Progenitor cell of endocrine pancreas (in vitro differentiated cells): Measurements from ENCODE around the gene HSD17B11. TPM values are rescaled to one million over a fixed set of nuclear protein-coding genes. Genes with fewer than 3 reads are reported as not detected.

ENCODE experiments used
- DNase-seq: peaks from one replicate; pipeline ENCODE4 v3.0.0; 2021; ENCODE audit warnings: low spot score; ENCODE audit not compliant: unreplicated experiment
- H3K27ac Mint-ChIP-seq: 2 replicates; pipeline ENCODE4 v1.8.0; 2021; ENCODE audit warnings: mild to moderate bottlenecking, moderate library complexity, mixed read lengths
- H3K27me3 Mint-ChIP-seq: 2 replicates; pipeline ENCODE4 v1.8.0; 2021; ENCODE audit warnings: mixed read lengths
- H3K36me3 Mint-ChIP-seq: 2 replicates; pipeline ENCODE4 v1.8.0; 2022; ENCODE audit warnings: mixed read lengths; ENCODE audit not compliant: insufficient read depth
- H3K4me1 Mint-ChIP-seq: 2 replicates; pipeline ENCODE4 v1.8.0; 2021; ENCODE audit warnings: low read depth, mixed read lengths
- H3K4me3 Mint-ChIP-seq: 2 replicates; pipeline ENCODE4 v1.8.0; 2021; ENCODE audit warnings: low read depth, mild to moderate bottlenecking, moderate library complexity, mixed read lengths
- H3K9me3 Mint-ChIP-seq: 2 replicates; pipeline ENCODE4 v1.8.0; 2021; ENCODE audit warnings: low read depth, mixed read lengths
- CTCF ChIP-seq: fragments of 200-600 bp; sonication (generic); IDR thresholded peaks from one replicate; pipeline ENCODE4 v1.5.0; 2021; ENCODE audit warnings: antibody characterized with exemption, mild to moderate bottlenecking; ENCODE audit not compliant: unreplicated experiment
- long read RNA-seq: library from polyadenylated mRNA; unstranded; transcript quantifications from one replicate; pipeline ENCODE4 v2.0.0, GENCODE V29; 2020
- total RNA-seq: library from RNA; stranded (reverse); gene quantifications from 2 replicates; pipeline ENCODE4 v1.2.1, GENCODE V29; 2021

HSD17B11 gene
- 28.2 and 31.7 TPM in 2 replicates for total RNA-seq
- long read RNA-seq, transcript HSD17B11-201 (7 exons, 1,885 nt): major isoform, 199 of 221 reads
- long read RNA-seq, partial matches to known transcripts: 7 of 221 reads
- long read RNA-seq, other reads (novel, unspliced or antisense): 14 of 221 reads

DNA sequence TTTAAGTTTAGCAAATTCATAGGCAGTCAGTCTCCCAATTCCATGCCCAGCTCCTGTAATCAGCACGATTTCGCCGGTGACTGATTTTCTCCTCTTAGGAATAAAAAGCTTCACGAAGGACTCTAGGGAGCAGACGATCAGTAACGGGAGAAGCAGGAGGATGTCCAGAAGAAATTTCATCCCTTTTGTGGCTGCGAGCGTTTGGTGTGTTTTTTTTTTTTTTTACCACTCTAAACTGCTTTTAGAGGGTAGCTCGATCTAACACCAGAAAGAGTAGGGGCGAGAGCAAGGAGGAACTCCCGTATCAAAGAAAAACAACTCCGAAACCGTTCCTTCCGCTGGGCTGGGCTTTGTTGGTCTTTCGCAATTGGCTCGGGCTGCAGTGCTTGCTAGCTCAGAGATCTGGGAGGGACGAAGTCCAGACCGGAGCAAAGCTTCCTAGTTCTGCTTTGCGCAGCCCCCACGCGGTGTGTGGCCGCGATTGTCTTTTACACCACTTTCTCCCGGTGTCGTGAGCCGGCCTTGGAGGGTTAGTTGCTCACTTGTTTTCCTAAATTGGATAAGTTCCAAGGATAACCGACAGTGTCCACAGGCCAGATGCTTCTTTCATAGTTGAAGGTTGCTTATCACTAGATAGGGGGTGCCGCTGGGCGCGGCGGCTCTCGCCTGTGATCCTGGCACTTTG is at the start of gene HSD17B11:
HSD17B11 (minus strand) TSS at position 298 of the 685 bp plus-strand sequence; CDS start at position 180, 118 bp downstream.
- Mint-ChIP-seq H3K4me3 (peak within 1 kb of the TSS; percentile 90), H3K36me3 (peaks cover 22% of the 10 kb centered on the region), H3K4me1 (peaks cover 21% of the 10 kb centered on the region), H3K9me3 (peaks cover 19% of the 10 kb centered on the region), H3K27ac (peak within 1 kb of the TSS; percentile 97), H3K27me3 (no peaks in the 10 kb centered on the region)
- TF ChIP-seq CTCF: no peak
- DNase-seq: peak; percentile 59

DNA sequence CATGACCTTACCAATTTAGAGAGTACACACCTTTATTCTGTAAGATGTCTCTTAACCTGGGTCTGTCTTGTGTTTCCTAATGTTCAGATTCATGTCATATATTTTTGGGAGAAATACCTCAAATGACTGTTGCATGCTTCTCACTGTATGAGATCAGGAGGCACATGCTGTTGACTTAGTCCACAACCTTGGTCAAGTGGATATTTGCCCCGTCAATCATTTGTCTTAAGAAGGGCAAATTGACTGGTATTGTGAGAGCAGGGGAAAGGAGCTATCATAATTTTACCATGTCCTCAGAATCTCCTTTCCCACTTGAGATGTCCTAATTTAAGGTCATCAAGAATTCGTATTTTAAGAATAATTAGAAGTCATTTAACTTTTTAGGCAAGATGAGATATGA is 42.4 kb upstream of the HSD17B11 start:
- DNase-seq: no peak
- Mint-ChIP-seq H3K9me3 (no peaks in the 10 kb centered on the region), H3K27me3 (no peaks in the 10 kb centered on the region), H3K27ac (no peak overlapping the region), H3K4me3 (no peak overlapping the region), H3K4me1 (peaks cover 15% of the 10 kb centered on the region), H3K36me3 (peaks cover 12% of the 10 kb centered on the region)
- no peak for TF ChIP-seq CTCF

DNA sequence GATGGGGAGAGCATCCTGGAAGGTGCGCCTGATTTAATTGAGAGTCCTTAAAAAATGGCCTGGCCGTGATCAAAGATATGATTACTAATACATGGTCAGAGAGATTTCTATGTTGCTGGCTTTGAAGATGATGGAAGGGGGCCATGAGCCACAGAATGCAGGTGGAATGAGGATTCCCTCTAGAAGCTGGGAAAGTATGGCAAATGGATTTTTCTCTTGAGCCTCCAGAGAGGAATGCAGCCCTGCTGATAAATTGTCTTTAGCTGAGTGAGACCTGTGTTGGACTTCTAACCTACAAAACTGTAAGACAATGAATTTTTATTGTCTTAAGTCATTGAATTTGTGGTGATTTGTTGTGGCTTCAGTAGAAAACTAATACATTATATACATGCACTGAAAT is 39.0 kb upstream of the HSD17B11 start:
- no peak for DNase-seq
- TF ChIP-seq CTCF: no peak
- Mint-ChIP-seq H3K4me1 (peaks cover 21% of the 10 kb centered on the region), H3K4me3 (no peak overlapping the region), H3K36me3 (peaks cover 2% of the 10 kb centered on the region), H3K27me3 (no peaks in the 10 kb centered on the region), H3K9me3 (no peaks in the 10 kb centered on the region), H3K27ac (peak overlapping the region; percentile 11)

GRCh38 chr4:87428979-87429378 is 38.0 kb upstream of the HSD17B11 start:
- H3K27me3 Mint-ChIP-seq: no peaks in the 10 kb centered on the region
- no peak overlapping the region for H3K27ac Mint-ChIP-seq
- peaks cover 2% of the 10 kb centered on the region for H3K36me3 Mint-ChIP-seq
- H3K4me1 Mint-ChIP-seq: peaks cover 24% of the 10 kb centered on the region
- DNase-seq: no peak
- H3K9me3 Mint-ChIP-seq: no peaks in the 10 kb centered on the region
- no peak for TF ChIP-seq CTCF
- no peak overlapping the region for H3K4me3 Mint-ChIP-seq

- peaks cover 21% of the 10 kb centered on the region for H3K4me1 Mint-ChIP-seq
- DNase-seq: no peak
These were observed 36.5 kb upstream of the HSD17B11 start for GRCh38 chr4:87427518-87427868.

More at GRCh38 chr4:87427518-87427868, 36.5 kb upstream of the HSD17B11 start:
- Mint-ChIP-seq H3K27me3 (no peaks in the 10 kb centered on the region), H3K4me3 (no peak overlapping the region), H3K27ac (no peak overlapping the region), H3K9me3 (no peaks in the 10 kb centered on the region), H3K36me3 (no peaks in the 10 kb centered on the region)
- TF ChIP-seq CTCF: no peak
